ENCODE measurements around the gene ZSCAN18.

GRCh38 chr19:58045411-58046050 lies 52.5 kb downstream of the ZSCAN18 start:
- TF ChIP-seq, protein P1, sequence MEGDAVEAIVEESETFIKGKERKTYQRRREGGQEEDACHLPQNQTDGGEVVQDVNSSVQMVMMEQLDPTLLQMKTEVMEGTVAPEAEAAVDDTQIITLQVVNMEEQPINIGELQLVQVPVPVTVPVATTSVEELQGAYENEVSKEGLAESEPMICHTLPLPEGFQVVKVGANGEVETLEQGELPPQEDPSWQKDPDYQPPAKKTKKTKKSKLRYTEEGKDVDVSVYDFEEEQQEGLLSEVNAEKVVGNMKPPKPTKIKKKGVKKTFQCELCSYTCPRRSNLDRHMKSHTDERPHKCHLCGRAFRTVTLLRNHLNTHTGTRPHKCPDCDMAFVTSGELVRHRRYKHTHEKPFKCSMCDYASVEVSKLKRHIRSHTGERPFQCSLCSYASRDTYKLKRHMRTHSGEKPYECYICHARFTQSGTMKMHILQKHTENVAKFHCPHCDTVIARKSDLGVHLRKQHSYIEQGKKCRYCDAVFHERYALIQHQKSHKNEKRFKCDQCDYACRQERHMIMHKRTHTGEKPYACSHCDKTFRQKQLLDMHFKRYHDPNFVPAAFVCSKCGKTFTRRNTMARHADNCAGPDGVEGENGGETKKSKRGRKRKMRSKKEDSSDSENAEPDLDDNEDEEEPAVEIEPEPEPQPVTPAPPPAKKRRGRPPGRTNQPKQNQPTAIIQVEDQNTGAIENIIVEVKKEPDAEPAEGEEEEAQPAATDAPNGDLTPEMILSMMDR (IDR thresholded peaks at IDR 0.05; ENCODE audit: low read length): no peak
- TF ChIP-seq EZH2phosphoT487 (IDR thresholded peaks at IDR 0.05; ENCODE audit: low read length): no peak
- TF ChIP-seq EZH2 (optimal IDR thresholded peaks at IDR 0.05; ENCODE audit: low read depth, low read length): no peak

Data from MM.1S (cell line).